Nephron progenitor cell (in vitro differentiated cells): ENCODE measurements around the gene CD6.

Experiments used
- DNase-seq: peaks from one replicate; pipeline ENCODE4 v3.0.0; 2021
- H3K27ac Mint-ChIP-seq: 2 replicates; pipeline ENCODE4 v1.8.0; 2021; ENCODE audit warnings: mild to moderate bottlenecking, moderate library complexity, mixed read lengths
- H3K27me3 Mint-ChIP-seq: 2 replicates; pipeline ENCODE4 v1.8.0; 2021; ENCODE audit warnings: mild to moderate bottlenecking, low read depth, mixed read lengths; ENCODE audit not compliant: poor library complexity
- H3K36me3 Mint-ChIP-seq: 2 replicates; pipeline ENCODE4 v1.8.0; 2021; ENCODE audit warnings: low read depth, mixed read lengths
- H3K4me1 Mint-ChIP-seq: 2 replicates; pipeline ENCODE4 v1.8.0; 2021; ENCODE audit warnings: mixed read lengths
- H3K4me3 Mint-ChIP-seq: 2 replicates; pipeline ENCODE4 v1.8.0; 2021; ENCODE audit warnings: mild to moderate bottlenecking, moderate library complexity, mixed read lengths
- H3K9me3 Mint-ChIP-seq: 2 replicates; pipeline ENCODE4 v1.8.0; 2021; ENCODE audit warnings: mild to moderate bottlenecking, moderate library complexity, mixed read lengths
- CTCF ChIP-seq: fragments of 200-600 bp; sonication (generic); IDR thresholded peaks from 2 replicates; pipeline ENCODE4 v1.5.0; 2021; ENCODE audit warnings: antibody characterized with exemption

Gene CD6

GRCh38 chr11:61045271-61045670 lies 73.8 kb downstream of the CD6 start:
- no peak for TF ChIP-seq CTCF
- Mint-ChIP-seq H3K27me3 (peaks cover 4% of the 10 kb centered on the region), H3K4me3 (no peak overlapping the region), H3K9me3 (no peaks in the 10 kb centered on the region), H3K4me1 (peaks cover 52% of the 10 kb centered on the region), H3K27ac (peak overlapping the region; percentile 57), H3K36me3 (no peaks in the 10 kb centered on the region)
- no peak for DNase-seq

GRCh38 chr11:61046833-61047232 lies 75.4 kb downstream of the CD6 start:
- Mint-ChIP-seq H3K27ac (no peak overlapping the region), H3K4me3 (no peak overlapping the region), H3K4me1 (peaks cover 51% of the 10 kb centered on the region), H3K27me3 (peaks cover 4% of the 10 kb centered on the region), H3K9me3 (no peaks in the 10 kb centered on the region), H3K36me3 (no peaks in the 10 kb centered on the region)
- no peak for DNase-seq
- no peak for TF ChIP-seq CTCF

GRCh38 chr11:61048368-61049062 lies 77.0 kb downstream of the CD6 start:
- TF ChIP-seq CTCF, result no peak
- no peaks in the 10 kb centered on the region for H3K36me3 Mint-ChIP-seq
- H3K27ac Mint-ChIP-seq, result peak overlapping the region; percentile 52
- H3K9me3 Mint-ChIP-seq, result no peaks in the 10 kb centered on the region
- peaks cover 8% of the 10 kb centered on the region for H3K27me3 Mint-ChIP-seq
- DNase-seq, result no peak
- H3K4me3 Mint-ChIP-seq, result no peak overlapping the region
- H3K4me1 Mint-ChIP-seq, result peaks cover 49% of the 10 kb centered on the region

GRCh38 chr11:61049063-61049377 lies 77.5 kb downstream of the CD6 start:
- no peak overlapping the region for H3K4me3 Mint-ChIP-seq
- no peaks in the 10 kb centered on the region for H3K9me3 Mint-ChIP-seq
- no peak for TF ChIP-seq CTCF
- no peak overlapping the region for H3K27ac Mint-ChIP-seq
- H3K4me1 Mint-ChIP-seq, result peaks cover 49% of the 10 kb centered on the region
- H3K27me3 Mint-ChIP-seq, result peaks cover 9% of the 10 kb centered on the region
- no peaks in the 10 kb centered on the region for H3K36me3 Mint-ChIP-seq
- no peak for DNase-seq

- no peaks in the 10 kb centered on the region for H3K36me3 Mint-ChIP-seq
- H3K27me3 Mint-ChIP-seq, result peaks cover 11% of the 10 kb centered on the region
- TF ChIP-seq CTCF, result no peak
- peaks cover 49% of the 10 kb centered on the region for H3K4me1 Mint-ChIP-seq
- no peaks in the 10 kb centered on the region for H3K9me3 Mint-ChIP-seq
- no peak overlapping the region for H3K4me3 Mint-ChIP-seq
- DNase-seq, result no peak
- H3K27ac Mint-ChIP-seq, result peak overlapping the region; percentile 39
Observed at GRCh38 chr11:61049859-61050258, 78.4 kb downstream of the CD6 start.
